Panc1 (cell line): Measurements from ENCODE around the gene HSPB8.

Source experiments
- POLR2AphosphoS5 ChIP-seq: IDR thresholded peaks from 2 replicates; pipeline ENCODE4 v1.6.1; 2012; ENCODE audit warnings: mild to moderate bottlenecking, low read depth, low read length, moderate library complexity
- TF ChIP-seq, protein P1 (sequence below): fragments of 450-650 bp; IDR thresholded peaks from 2 replicates; pipeline ENCODE4 v1.5.1; 2017; ENCODE audit warnings: mild to moderate bottlenecking

DNA sequence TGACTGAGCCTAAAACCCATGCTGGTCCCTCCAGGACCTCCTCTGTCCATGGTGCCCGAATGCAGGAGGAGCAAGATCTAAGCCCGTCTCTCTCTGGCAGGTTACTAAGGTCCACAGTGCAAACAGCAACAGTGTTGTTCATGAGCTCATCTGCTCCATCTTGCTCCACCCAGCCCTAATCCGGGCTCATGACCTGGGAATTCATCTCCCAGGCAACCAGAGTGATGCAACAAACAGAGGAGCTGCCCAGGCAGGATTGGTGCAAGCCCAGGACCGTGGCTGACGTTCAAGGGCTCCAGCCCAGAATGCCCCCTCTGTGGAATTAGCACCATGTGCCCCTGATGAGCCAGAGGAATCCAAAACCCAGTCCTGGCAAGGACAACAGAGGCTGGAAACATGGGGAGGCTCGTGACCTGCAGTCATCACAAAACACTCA is 29.9 kb downstream of the HSPB8 start:
- TF ChIP-seq, protein P1, sequence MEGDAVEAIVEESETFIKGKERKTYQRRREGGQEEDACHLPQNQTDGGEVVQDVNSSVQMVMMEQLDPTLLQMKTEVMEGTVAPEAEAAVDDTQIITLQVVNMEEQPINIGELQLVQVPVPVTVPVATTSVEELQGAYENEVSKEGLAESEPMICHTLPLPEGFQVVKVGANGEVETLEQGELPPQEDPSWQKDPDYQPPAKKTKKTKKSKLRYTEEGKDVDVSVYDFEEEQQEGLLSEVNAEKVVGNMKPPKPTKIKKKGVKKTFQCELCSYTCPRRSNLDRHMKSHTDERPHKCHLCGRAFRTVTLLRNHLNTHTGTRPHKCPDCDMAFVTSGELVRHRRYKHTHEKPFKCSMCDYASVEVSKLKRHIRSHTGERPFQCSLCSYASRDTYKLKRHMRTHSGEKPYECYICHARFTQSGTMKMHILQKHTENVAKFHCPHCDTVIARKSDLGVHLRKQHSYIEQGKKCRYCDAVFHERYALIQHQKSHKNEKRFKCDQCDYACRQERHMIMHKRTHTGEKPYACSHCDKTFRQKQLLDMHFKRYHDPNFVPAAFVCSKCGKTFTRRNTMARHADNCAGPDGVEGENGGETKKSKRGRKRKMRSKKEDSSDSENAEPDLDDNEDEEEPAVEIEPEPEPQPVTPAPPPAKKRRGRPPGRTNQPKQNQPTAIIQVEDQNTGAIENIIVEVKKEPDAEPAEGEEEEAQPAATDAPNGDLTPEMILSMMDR, result no peak
- TF ChIP-seq POLR2AphosphoS5, result no peak
